NCI-H446 treated with DMSO at 0.1 percent for 48 hours (cell line): Measurements from ENCODE around the gene PDE3B.
"Not testable (repeated sequence)": the region's sequence is repeated elsewhere in the genome, so short reads cannot be mapped to it uniquely, and the experiment has no call there.

Experiments
- DNase-seq: peaks from one replicate; lab custom pipeline; 2025; lab: John Stamatoyannopoulos, UW

Gene PDE3B

DNA sequence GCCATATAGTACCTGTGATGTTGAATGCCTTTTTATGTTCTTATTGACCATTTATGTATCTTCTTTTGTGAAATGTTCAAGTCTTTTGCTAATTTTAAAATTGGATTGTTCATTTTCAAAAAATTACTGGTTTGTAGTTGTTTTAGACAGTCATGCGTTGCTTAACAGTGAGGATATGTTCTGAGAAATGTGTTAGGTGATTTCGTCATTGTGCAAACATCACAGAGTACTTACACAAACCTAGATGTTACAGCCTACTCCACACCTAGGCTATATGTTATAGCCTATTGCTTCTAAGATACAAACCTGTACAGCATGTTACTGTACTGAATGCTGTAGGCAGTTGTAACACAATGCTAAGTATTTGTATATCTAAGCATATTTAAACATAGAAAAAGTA, 32.5 kb downstream of the PDE3B start:
- no peak for DNase-seq

DNA sequence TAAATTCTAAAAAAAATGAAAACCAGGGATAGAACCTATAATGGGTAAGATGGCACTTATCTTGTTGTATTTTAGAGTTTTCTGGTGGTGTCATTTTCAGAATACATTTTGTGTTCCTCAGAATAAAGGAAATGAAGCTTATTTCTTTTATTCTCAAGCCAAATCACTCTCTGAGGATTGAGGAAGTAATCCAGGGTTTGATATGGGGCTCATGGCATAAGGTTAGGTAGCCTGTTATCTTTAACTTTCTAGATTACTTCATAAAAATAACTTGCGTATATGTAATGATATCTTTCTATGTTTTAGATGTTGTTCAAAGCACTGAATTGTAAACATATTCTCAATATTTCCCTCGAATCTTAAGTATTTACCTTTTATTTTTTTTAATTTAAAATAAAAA, 33.5 kb downstream of the PDE3B start:
- no peak for DNase-seq

DNA sequence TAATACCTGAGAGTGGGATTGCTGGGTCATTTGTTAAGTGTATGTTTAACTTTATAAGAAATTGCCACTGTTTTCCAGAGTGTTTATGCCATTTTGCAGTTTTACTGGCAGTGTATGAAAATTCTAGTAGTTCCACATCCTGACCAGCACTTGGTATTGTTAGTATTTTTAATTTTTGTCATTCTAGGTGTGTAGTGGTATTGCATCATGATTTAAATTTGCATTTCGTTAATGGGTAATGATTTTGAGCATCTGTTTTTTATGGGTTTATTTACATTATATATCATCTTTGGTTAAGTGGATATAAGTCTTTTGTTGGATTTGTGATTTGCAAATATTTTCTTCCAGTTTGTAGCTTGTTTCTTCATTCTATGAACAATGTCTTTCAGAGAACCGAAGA, 34.7 kb downstream of the PDE3B start:
- DNase-seq = no peak

DNA sequence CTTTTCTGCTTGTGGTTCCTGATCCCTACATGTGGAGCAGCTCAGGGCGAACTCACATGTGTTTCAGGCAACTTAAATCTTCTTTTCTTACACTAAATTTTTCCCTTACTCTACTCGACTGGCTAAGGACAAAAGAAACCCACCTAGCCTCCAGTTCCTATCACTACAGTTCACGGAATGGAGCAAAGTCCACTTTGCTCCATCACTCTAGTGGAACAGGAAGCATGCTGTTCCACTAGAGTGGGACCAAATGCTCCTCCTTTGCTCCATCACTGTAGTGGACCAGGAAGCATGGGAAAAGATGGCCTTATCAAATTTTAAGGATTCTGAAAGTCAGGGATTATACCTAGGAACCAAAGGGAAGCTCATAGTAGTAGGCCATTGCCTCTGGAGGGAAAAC, 36.1 kb downstream of the PDE3B start:
- no peak for DNase-seq

DNA sequence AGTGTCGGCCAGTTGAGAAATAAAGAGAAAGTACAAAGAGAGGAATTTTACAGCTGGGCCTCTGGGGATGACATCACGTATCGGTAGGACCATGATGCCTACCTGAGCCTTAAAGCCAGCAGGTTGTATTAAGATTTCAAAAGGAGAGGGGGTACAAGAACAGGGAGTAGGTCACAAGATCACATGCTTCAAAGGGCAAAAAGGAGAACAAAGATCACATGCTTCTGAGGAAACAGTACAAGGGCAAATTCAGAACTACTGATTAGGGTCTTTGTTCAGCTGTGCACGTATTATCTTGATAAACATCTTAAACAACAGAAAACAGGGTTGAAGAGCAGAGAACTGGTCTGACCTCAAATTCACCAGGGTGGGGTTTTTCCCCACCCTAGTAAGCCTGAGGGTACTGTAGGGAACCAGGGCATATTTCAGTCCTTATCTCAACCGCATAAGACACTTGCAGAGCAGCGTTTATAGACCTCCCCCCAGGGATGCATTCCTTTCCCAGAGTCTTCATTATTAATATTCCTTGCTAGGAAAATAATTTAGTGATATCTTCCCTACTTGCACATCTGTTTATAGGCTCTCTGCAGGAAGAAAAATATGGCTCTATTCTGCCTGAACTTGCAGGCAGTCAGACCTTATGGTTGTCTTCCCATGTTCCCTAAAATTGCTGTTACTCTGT, 40.8 kb downstream of the PDE3B start:
- not testable (repeated sequence) for DNase-seq

DNA sequence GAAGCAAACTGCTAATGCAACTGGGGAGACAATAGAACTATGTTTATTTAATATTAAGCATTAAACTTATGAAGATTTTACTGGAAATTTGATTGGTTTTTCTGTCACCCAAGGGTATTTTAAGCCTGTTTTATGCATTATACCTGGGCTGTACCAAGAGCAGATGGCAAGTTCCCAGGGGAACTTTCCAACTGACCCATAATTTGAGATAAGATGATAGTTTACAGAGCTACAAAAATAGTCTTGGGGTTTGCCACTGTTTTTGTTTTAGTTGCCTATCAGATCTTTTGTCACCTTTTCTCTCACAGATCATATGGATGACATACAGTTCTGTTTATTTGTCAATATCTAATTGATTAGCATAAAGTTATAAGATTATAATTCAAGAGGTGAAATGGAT, 43.9 kb downstream of the PDE3B start:
- no peak for DNase-seq

DNA sequence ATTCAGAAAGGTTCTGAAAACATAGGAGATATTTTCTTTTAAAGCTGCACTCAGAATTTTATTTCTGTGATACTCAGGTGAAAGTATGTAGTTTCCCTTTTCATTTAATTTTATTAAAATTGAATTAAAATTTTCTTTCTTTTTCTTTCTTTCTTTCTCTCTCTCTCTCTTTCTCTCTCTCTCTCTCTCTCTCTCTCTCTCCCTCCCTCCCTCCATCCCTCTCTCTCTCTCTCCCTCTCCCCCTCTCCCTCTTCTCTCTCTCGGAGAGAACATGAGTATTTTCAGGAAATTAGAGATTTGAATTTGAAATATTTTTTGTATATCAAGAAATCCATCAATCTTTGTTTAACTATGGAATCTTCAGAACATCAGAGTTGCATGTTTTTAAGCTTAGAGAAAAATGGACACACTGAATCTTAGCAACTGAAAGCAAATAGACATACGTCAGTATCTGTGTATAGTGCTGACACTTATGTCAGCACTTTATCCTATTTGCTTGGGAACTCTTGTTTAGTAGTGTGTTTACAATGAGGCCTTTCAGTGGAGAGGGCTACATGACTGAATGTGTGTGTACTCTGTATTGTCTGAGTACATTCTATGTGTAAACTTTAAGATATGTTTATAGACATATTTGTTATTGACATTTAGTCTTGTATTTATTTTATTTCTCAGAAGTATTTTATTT, 44.5 kb downstream of the PDE3B start:
- DNase-seq = no peak

DNA sequence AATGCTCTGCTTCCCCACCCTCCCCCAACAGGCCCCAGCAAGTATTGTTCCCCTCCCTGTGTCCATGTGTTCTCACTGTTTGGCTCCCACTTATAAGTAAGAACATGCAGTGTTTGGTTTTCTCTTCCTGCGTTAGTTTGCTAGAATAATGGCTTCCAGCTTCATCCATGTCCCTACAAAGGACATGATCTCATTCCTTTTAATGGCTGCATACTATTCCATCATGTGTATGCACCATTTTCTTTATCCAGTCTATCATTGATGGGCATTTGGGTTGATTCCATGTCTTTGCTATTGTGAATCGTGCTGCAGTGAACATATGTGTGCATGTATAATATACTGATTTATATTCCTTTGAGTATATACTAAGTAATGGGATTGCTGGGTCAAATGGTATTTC, 52.1 kb downstream of the PDE3B start:
- DNase-seq = not testable (repeated sequence)

DNA sequence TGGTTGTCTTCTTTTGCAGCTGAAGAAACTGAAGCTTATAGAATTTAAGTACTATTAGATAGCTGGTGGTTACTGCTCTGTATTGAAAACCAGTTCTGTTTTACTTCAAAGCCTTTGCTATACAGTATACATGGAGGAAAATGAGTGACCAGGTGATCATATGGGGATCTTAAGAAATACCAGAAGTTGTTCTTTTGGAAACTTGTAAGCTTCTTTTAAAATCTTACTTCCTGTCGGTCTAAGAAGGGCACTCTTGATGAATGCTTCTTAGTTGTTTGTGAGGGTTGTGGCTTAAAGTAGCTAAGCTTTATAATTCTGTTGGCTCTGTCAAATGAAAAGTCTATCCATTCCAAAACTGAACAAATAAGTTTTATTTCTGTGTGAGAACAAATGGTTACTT, 55.2 kb downstream of the PDE3B start:
- DNase-seq = no peak

DNA sequence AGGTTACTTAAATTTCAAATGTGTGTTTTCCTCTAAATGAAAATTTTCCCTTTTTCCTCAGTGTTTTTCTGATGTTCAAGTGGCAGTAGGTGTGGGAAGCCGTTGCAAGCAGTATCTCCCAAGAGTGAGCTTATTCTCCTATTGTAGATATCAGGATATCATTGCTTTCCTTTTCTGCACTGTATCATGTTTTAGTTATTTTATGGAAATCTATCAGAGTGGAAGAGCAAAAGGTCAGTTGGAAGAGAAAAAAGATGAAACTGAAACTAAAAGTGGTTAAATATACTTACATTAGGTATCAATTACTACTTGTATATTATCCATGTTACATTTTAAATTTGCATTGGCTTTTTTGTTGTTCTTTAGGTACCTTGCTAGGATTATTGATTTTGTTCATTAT, 57.0 kb downstream of the PDE3B start:
- DNase-seq = no peak

DNA sequence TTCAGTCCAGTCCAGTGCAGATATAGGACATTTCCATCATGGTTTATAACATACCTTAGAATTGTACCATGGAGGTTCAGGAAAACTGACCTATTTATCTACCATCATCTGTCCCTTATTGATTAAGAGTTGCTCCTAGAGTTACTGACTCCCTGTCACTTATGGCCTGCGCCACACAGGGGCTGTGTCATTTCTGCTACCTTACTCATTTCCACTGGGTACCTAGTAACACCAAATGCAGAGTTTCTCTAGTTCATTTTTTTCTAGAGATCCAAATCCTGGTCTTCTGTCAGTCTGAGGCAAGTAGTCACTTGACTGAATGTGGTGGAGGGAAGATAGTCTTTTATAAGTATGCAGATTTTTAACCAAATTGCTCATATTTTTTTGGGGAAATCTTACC, 59.2 kb downstream of the PDE3B start:
- no peak for DNase-seq

DNA sequence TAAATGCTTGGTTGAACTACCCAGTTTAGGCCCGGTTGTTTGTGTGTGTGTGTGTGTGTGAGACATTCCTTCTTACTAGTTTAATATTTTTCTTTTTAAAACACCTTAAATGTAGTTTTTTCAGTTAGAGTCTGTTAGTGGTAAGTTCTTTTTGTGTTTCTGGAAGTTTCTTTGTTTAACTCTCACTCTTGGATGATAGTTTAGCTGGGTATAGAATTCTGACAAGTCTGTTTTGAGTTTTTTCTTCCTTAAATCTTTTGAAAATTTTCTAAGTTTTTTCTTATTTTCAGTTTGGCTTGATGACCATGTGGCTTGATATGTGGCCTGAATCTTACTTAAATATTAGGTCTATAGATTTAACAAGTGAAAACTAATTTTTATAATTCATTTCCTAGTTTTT, 60.1 kb downstream of the PDE3B start:
- no peak for DNase-seq

DNA sequence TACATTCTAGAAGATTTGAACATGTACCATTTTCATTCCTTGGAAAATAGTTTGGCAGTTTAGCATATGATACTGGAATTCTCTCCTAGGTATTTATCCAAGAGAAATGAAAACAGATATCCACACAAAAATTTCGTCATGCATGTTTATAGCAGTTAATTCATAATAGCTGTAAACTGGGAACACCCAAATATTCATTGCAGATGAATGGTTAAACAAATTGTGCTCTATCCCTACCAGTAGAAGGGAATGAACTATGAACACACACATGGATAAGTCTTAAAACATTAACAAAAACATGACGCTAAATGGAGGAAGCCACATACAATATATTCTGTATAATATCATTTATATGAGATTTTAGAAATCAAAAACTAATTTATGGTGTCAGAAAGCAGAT, 61.5 kb downstream of the PDE3B start:
- no peak for DNase-seq

DNA sequence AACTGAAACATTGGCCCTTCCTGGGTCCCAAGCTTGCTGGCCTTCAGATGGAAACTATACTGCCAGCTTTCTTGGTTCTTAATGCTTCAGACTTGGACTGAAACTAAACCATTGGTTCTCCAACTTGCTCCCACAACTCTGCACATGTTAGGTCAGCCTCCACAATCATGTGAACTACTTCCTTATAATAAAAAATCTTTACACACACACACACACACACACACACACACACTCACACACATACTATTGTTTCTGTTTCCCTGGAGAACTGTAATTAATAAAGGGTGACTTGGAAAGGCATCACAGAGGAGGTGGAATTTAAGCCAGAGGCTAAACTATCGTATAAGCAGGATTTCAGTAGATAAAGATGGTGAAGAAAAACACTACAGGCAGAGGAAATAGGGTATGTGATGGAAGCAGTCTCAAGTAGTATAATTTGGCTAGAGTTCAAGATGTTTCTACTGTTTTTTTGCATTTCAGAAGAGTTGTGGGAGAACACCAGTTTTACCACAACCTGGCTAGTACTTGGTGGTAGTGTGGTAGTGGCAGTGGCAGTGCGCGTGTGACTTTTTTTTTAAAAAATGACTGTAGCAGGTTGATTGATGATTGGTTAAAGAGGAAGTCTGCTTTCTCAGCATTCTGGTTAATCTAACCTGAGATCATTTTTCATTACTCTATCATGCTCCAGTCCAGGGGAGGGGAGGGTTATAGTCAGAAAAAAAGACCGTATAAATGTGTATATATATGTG, 70.1 kb downstream of the PDE3B start:
- DNase-seq = no peak

DNA sequence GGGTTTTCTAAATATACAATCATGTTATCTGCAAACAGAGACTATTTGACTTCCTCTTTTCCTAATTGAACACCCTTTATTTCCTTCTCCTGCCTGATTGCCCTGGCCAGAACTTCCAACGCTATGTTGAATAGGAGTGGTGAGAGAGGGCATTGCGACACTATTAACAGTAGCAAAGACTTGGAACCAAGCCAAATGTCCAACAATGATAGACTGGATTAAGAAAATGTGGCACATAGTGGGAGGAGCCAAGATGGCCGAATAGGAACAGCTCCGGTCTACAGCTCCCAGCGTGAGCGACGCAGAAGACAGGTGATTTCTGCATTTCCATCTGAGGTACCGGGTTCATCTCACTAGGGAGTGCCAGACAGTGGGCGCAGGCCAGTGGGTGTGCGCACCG, 72.1 kb downstream of the PDE3B start:
- not testable (repeated sequence) for DNase-seq

DNA sequence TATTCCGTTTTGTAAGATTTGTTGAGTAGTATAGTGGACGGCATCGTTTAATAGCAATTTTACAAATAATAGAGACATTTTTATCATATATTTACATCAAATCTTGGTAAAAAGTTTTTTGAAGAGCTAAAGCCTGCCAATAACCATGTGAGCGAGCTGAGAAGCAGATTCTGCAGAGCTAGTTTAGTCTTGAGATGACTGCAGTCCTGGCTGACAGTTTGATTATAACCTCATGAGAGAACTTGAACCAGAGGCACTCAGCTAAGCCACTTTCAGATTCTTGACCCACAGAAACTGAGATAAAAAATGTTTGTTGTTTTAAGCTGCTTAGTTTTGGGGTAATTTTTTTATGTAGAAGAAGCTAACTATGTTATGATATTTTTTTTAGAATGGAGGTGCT, 78.9 kb downstream of the PDE3B start:
- no peak for DNase-seq

DNA sequence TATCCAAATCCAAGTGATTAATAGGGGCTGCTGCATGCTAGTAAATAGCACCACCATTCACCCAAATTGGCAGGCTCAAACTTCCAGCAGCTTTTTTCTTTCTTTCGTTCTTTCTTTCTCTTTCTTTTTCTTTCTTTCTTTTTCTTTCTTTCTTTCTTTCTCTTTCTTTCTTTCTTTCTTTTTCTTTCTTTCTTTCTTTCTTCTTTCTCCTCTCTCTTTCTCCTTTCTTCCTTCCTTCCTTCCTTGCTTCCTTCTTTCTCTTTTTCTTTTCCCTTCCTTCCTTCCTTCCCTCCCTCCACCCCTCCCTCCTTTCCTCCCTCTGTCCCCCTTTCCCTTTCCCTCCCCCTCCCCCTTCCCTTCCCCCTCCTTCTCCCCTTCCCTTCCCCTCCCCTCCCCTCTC, 81.5 kb downstream of the PDE3B start:
- no peak for DNase-seq

DNA sequence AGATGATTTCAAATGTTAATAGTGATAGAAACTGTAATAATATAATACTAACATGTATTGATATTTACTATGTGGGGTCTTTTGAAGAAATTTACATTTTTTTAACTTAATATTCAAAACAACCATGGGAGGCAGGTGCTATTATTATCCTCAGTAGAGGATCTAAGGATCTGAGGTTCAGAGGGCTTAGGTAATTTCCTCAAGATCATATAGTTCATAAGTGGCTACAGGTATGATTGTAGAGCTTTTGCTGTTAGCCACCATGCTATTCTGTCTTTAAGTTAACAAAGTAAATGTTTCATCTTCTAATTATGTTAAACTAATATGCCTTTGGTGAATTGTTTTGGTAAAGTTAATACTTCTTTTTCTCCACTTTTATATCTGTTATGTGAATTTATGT, 83.6 kb downstream of the PDE3B start:
- DNase-seq = no peak

DNA sequence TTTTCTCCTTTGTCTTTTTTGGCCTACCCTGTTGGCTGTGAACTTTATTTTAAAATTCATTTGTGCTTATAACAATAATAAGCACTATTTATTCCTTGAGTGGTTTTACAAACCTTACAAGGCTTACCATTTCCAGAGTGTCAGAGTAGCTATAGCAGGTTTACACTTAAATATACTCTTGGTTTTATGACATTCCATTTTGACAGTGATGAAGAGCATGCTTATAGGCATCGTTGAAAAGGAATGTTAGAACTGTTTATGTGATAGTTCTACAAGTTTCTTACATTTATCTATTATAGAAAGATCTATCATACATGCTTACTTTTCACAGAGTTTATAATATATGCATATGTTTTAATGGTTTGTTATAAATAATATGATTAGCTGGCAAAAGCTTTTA, 84.1 kb downstream of the PDE3B start:
- DNase-seq = no peak

DNA sequence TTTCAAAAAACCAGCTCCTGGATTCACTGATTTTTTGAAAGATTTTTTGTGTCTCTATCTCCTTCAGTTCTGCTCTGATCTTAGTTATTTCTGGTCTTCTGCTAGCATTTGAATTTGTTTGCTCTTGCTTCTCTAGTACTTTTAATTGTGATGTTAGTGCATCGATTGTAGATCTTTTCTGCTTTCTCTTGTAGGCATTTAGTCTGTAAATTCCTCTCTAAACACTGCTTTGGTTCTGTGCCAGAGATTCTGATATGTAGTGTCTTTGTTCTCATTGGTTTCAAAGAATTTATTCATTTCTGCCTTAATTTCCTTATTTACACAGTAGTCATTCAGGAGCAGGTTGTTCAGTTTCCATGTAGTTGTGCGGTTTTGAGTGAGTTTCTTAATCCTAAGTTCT, 96.9 kb downstream of the PDE3B start:
- not testable (repeated sequence) for DNase-seq

DNA sequence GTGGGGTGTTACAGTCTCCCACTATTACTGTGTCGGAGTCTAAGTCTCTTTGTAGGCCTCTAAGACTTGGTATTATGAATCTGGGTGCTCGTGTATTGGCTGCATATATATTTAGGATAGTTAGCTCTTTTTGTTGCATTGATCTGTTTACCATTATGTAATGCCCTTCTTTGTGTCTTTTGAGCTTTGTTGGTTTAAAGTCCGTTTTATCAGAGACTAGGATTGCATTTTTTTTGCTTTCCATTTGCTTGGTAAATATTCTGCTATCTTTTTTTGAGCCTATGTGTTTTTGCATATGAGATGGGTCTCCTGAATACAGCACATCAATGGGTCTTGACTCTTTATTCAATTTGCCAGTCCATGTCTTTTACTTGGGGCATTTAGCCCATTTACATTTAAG, 97.6 kb downstream of the PDE3B start:
- DNase-seq = no peak

DNA sequence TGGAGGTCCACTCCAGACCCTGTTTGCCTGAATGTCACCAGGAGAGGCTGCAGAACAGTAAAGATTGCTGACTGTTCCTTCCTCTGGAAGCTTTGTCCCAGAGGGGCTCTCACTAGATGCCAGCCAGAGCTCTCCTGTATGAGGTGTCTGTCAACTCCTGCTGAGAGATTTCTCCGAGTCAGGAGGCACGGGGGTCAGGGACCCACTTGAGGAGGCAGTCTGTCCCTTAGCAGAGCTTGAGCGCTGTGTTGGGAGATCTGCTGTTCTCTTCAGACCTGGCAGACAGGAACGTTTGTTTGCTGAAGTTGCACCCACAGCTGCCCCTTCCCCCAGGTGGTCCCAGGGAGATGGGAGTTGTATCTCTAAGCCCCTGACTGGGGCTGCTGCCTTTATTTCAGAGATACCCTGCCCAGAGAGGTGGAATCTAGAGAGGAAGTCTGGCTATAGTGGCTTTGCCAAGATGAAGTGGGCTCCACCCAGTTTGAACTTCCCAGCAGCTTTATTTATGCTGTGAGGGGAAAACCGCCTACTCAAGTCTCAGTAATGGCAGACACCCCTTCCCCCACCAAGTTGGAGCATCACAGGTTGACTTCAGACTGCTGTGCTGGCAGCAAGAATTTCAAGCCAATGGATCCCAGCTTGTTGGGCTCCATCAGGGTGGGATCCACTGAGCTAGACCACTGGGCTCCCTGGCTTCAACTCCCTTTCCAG, 99.4 kb downstream of the PDE3B start:
- DNase-seq = no peak

DNA sequence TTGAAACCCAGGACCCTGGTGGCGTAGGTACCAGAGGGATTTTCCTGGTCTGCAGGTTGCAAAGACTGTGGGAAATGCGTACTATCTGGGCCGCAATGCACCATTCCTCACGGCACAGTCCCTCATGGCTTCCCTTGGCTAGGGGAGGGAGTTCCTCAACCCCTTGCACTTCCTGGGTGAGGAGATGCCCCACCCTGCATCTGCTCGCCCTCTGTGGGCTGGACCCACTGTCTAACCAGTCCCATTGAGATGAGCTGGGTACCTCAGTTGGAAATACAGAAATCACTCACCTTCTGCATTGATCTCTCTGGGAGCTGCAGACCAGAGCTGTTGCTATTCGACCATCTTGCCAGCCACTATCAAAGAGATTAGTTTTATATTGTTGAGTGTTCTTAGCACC, 100.1 kb downstream of the PDE3B start:
- DNase-seq = not testable (repeated sequence)
